ENCODE results near the gene GULP1.
"Not testable (repeated sequence)": the region's sequence is repeated elsewhere in the genome, so short reads cannot be mapped to it uniquely, and the experiment has no call there.

Gene GULP1

DNA sequence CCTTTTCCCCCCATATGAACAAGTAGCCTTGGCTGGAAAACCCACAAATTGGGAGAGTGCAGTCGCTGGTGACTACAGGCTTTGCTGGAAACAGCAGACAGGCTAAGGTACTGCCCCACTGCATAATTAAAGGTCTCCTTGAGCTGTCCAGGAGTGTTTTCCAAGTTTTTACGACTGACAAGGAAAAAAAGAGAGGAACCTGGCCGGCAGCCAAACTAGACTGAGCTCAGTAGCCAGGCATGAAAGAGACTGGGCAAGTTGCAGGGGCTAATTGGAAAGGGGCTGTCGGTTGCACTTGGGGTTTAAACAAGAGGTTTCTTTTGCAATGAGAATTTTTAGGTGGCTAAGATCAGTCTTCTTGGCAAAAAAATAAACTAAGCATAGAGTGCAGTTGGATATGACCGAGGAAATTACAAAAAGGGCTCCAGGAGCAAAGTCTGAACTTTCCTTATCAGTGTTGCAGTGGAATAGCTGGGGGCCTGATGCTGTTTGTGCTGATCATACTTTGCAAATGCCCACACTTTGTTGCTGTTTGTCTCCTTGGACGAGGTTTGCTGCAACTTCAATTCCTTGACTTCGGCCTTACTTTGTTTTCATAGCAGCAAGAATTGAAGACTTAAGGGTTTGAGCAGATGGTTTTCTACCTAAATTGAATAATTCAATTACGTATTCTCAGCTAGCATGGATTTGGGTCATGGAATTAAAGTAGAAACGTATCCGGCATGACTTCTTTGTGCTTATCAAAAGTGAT is 2.1 kb downstream of the GULP1 start:
- no peak for DNase-seq

DNA sequence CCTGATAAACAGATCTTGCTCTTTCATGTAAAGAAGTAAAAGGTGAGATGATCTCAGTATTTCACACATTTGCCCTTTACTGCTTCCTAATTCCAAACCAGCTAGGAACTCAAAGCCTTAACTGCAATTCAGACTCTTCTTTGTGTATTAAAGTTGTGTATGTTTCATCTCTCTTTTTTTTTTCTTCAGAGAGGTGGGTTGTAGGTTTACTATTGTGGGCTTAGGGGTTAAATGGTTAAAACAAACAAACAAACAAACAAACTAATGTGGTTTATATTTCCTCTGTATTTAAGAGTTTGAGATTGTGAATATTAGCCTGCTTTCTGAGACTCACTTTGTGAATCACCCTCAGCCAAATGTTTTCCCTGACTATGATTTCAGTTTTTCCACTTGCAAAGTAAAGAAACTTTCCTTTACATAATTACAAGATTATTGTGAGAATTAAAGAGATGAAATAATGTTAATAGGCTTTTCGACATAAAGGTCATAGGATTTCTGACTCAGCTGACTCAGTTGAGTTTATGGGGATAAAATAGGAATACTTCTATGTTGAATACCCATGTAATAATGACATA is 2.8 kb downstream of the GULP1 start:
- no peak for DNase-seq

DNA sequence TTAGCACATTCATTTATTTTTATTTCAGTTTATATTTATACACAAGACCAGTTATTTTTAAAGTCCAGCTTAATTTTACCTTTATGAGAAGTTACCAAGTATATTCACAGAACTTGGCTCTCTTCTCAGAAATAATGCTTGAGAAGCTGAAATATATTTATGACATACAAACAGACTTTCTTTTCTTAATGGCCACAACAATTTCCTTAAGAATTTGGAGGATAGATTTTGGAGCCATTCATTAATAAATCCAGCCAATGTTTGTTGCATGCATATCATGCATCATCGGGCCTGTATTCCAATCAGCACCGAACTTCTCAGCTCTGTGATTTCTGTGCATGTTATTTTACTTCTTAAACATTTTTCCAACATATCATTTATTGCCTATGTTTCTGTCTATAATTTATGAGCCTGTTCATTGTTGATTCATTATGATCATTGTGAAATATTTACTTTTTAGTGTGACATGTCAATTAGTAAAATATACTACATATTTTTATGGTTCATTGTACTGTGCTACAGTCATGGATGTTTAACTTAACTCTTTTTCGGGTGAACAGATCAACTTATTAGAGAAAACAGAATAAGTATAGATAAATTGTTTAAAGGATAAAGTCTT is 3.5 kb downstream of the GULP1 start:
- DNase-seq: no peak

DNA sequence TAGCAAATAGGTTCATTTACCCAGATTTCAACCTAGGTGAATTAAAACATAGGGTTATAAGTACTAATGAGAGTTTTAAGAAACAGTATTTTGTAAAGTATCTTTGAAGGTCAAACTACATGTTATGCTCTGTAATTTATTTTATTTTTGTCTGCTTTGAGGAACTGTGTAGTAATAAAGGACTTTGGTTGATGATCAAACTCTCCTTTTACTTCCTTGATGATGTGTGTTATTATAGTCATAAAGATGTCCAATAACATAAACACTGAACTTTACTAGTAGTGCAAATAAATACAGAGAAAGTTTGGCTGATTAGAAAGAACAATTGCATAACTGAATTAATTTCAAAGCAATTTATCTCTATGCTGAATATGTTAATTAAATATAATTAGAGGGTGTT is 6.3 kb downstream of the GULP1 start:
- DNase-seq: no peak

DNA sequence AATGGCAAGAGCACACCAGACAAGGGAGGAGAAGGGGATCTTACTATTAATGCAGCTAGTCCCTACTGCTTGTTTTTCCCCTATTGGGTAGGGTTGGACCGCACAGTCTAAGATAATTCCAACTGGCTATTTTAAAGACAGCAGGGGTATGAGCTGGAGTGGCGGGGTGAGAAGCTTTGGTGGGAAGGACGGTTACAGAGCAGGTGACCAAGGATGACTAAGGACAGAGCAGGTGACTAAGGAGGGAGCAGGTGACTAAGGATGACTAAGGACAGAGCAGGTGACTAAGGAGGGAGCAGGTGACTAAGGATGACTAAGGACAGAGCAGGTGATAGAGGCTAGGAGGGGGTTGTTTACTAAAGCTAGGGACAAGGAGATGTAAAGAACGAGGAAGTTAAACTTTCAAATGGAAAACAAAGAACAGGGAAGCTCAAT is 7.3 kb downstream of the GULP1 start:
- not testable (repeated sequence) for DNase-seq

DNA sequence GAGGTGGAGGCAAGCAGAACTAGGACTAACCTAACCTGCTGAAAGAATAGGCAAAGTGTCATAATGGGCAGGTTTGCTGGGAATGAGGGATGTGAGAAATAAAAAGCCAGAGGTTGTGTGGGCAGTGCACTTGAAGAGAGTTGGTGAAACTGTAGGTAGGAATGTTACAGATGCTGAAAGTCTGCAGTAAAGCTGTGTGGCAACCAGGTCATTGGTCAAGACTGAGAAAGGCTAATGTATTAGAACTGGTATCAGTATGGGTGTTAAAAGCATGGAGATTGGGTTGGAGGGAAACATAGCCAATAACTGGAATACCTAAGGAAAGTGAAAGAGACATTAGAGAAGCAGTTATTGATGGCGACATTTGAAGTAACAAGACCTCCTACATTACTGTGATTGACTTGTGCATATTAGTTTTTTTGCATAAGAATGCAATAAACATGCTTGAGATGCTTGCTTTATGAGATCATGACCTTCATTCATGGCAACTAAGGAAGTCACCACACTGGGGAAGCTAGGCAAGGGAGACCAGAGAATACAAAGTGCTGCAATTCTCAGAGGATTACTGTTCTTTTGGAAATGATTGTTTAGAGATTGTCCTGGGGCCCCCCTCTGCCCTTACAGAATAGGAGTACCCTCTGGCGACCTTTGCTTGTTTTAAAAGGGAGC is 11.8 kb downstream of the GULP1 start:
- DNase-seq: no peak

DNA sequence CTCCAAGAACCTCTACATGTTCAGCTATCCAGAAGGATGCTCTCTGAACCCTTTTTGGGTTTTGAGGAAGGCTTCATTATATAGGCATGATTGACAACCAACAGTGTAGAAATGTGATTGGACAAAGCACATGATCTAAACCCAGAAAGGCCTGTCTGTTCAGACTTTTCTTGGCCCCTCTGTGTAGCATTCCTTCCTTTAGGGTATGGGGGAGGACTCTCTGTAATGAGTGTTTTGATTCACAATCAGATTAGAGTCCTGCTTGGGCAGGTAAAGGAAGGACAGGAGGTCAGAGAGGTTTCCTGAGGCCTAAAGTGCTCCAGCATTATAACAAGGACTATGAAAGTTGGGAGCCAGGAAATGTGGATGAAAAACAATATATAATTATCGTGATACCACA is 13.6 kb downstream of the GULP1 start:
- DNase-seq: no peak

DNA sequence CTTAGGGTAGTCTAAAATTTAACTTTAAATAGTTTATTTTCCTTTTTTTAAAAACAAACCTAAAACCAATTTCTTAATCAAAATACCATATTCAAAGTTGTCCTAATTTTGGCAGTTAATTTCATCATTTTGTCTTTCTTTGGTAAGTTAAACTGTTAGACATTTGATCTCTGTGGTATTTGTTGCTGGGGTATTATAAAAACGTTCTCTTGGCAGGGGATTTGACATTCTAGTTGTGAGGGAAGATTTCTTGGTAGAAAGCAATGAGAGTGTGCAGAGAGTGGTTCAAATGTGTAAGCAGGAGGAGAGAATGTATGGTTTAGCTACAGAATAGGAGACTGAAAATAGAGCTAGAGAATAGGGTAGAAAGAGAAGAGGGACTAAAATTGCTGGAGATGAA is 14.6 kb downstream of the GULP1 start:
- no peak for DNase-seq

DNA sequence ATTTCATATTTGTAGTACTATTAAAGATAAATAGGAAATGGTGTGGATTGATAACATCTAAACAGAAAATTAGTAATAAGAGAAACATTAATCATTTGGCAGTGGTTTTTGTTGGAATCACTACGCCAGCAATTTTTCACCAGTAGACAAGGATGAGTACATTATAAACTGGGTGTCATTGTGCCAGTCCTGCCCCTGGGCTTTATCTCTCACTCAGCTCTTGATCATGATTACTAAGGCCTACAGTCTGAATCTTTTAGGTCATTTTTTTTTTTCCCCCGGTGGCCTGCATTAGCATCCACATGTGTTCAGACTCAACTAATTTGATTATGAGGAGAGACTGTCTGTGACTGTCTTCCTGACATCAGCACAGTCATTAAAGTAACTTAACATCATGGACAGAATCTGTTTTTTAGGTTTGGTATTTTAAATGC is 16.2 kb downstream of the GULP1 start:
- no peak for DNase-seq

DNA sequence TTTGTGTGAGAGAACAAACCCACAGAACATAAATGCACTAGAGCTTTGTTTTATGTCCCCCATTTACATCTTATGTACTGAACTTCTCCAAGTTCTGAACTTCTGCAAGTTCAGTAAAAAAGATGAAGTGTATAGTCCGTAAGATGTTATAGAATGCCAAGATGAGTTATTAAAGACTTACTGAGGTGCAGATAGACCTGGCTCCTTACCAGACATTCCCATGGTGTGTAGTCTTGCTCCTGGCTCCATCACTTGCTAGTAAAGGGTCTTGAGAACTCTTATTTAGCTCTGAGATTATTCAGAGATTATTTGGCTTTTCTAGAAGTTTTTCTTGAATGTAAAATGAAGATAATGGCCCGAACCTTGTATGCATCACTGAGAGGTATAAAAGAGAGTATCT is 16.8 kb downstream of the GULP1 start:
- DNase-seq: no peak

DNA sequence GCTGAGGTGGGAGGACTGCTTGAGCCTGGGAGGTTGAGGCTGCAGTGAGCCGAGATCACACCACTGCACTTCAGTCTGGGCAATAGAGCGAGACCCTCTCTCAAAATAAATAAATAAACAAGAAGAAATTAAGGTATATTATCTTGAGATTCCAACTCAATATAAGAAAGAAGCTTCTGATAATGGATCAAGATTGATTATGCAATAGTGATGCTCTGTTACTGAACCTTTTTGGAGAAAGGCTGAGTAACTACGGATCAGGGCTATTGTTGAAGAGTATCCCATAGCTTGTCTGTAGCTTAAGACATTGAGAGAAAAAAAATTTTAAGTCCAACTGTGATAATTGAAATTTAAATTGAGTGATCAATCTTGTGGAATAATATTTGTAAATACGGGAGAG is 17.7 kb downstream of the GULP1 start:
- DNase-seq: no peak

DNA sequence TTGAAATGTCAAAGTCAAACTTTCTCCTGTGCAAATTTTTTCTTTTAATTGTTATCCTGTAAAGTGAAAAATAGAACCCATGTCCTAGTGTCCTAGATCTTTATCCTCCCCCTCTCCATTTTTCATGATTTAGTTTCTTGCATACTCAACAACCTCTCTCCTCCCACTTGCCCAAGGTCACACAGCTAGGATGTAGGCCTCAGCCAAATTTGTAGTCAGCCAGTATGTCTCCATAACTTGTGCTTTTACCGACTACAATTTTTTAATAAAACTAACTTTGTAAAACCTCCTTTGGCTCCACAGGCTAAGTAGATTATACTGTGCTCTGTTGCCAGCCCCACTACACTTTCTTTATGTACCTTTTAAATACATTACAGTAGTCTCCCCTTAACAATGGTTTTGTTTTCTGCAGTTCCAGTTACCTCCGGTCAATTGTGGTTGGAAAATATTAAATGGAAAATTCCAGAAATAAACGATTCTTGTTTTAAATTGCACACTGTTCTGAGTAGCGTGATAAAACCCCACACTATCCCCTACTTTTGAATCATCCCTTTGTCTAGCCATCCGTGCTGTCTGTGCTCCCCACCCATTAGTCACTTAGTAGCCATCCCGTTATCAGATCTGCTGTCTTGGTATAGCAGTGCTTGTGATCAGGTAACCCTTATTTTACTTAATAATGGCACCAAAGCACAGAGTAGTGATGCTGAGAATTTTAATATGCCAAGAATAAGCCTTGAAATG is 22.8 kb downstream of the GULP1 start:
- DNase-seq: no peak

DNA sequence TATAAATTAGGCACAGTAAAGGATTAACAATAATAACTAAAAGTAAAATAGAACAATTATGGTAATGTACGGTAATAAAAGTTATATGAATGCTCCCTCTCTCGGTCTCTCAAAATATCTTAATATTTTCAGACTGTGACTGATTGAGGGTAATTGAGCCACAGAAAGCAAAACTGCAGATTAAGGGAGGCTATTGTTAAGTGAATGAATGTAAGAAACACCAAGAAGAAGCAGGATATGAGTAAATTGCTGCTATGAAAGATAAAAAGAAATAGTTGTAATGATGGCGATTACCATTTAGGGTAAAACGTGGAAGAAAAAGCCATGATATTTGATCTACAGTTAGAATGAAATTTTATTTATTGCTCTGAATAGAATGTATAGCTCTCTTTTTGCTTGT is 24.1 kb downstream of the GULP1 start:
- DNase-seq: no peak

DNA sequence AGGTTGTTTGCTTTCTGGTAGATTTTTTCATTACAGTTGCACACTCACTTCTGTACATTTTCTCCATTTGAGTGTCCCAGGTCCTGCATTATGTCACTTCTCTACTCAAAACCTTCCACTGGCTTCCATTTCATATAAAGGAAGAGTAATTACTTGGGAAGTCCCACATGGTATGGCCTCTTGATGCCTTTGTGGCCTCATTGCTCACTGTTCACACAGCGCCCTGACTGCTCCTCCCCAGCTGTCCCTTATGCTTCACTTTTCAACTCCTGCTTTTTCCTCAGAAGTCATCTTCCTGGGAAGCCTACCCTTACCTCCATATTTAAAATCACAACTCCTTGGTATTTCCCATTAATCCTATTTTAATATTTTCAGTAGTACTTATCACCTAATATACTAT is 24.7 kb downstream of the GULP1 start:
- no peak for DNase-seq

DNA sequence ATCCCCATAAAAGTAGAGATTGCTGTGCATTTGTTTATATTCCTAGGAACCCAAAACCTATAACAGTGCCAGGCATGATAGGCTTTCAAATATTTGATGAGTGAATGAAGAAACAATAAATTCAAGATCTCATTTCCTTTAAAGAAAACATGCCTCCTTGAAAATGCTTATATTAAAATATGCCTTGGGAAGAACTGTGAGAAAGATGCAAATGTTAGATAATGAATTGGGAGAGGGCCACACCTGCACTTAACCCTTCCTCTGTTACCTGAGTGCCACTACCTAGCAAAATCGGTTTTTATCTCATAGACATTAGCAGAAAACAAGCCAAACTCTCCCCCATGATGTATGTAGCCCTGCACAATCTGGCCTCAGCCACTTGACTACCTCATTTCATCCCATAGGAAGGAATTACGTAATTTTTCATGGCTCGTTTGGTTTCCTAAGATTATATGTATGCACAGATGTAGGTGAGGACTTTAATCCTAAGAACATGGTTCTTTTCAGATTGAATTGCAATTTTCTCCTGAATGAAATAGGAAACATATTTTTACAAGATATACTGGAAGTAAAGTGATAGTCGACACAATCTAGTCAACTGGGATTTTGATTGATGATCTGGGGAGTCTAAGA is 25.2 kb downstream of the GULP1 start:
- no peak for DNase-seq

DNA sequence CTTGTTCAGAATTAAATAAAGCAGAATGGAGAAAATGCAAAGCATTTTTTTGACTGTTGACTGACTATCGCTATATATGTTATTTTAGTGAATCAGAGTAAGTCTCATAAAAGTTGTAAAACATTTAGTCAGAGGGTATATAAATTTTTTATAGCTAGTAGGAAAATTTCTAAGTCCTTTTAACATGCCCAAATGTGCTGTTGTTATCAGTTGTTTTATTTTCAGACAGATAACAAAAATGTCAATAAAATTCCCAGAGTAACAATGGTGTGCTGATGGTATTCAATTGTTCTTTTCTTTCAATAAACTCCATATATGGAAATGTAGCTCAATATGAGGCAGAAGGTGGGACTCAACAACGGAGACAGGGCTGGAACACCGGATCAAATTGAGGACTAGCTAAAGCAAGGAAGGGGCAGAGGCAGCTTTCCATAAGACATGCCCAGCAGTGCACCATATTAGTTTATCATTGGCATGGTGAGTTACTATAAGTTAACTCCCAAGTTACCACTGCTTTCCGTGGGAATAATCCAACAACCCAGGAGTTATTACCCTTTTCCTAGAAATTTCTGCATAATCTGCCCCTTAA is 26.6 kb downstream of the GULP1 start:
- no peak for DNase-seq

DNA sequence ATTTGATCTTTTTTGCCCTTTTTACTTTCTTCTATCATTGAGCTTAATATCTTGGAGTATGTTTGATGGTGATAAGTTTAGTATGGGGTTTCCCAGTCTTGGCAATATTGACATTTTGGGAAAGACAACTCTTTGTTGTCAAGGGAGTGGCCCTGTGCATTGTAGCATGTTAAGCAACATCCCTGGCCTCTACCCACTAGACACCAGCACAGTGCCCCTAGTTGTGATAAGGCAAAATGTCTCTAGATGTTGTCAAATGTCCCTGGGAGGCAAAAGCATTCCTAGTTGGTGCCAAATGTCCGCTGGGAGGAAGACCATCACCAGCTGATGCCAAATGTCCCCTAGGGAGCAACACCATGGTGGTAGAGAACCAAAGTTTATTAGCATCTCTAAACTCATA is 28.2 kb downstream of the GULP1 start:
- no peak for DNase-seq

DNA sequence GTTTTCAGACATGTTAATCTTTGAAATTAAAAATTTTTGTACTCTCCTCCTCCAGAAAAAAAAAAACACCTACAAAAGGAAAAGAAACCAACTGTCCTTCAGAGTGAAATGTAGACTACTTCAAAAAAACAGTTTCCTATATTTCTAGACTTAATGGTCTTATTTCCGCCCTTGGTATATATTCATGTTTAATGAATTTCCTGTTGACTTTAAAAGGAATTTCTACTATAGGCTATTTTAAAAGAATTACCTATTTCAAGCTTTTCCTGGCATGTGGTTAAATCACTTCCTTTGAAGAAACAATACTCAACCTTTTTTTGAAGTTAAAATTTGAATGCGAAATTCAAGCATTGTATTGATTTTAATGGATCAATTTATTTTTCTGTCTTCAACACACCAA is 29.2 kb downstream of the GULP1 start:
- no peak for DNase-seq

DNA sequence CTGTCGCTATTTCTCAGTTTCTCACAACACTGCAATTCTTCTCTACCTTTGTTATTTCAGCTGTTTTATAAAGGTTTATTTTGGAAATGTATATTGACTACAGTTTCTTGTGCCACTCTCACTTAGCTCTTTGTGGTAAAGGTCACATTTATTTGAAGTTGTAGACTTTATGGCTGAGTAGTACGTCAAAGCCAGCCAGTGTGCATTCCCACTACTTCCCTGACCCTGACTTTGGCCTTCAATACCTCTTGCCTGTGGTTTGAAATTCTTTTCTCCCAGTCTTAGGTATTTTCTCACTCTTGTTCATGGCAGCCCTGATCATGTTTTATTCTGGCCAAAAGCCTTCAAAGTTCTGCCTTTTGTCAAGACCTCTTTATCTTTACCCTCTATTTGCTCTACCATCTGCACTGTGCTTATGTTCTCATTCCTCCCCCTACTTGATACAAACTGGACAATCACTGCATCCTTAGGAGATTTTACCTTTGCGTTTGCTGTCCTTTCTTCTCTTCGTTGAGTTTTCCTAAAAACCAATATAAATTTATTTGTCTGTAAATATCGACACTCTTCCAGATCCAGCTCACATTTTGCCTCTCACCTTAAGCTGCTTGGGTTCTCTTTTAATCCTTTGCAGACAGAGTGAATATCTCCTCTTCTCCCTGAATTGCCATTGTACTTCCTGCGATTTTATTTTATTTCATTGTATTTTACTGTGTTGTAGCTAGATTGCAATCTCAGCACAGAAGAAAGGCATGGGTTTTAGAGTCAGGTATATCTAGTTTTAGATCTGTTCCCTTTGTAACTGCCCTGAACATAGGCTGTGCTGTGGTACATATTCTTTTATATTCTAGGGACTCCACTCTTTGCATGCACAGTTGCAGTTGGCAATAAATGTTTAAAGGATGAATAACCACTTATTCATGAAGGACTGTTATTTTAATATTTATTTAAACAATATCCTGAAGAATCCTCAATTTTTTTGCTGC is 31.2 kb downstream of the GULP1 start:
- no peak for DNase-seq

DNA sequence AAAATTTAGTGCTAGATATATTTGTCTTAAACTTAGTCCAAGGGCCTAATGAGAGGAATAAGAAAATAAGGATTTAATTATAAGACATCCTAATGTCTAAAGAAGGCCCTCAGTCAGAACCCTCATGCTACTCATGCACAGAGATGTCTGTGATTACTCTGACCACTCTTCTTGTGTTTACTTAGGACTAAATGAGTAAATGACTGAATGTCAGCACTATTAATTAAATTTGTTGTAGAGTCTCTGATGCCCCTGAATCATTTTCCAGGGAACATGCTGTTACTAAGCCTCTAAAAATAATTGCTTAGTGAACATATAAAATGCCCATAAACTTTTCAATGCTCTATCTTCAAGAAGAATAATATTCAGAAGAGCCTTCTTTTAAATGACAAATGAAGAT is 32.4 kb downstream of the GULP1 start:
- no peak for DNase-seq

DNA sequence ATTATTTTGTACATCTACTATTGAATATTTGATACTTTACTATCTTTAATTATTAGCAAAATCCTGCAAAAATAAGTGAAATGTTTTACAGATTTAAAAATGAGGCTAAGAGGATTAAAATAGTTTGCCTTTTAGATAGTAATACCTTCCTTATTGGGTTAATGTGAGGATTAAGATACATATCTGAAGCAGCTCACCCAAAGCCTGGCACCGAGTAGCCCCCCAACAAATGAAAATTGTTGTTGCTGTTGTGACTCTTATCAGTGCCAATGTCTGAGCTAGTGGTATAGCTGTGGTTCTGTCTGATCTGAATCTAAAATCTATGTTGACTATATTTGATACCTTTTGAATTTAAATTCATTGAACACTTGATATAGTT is 34.6 kb downstream of the GULP1 start:
- DNase-seq: no peak

Measured in CD4-positive, alpha-beta T cell treated with Interleukin-6 for 4 hours (primary cell).